NCI-H446 treated with DMSO at 0.1 percent for 48 hours (cell line): ENCODE results near the gene RAD51.
"Not testable (repeated sequence)": the region's sequence is repeated elsewhere in the genome, so short reads cannot be mapped to it uniquely, and the experiment has no call there.

Source experiments
- DNase-seq: peaks from one replicate; lab custom pipeline; 2025; lab: John Stamatoyannopoulos, UW

The RAD51 gene

GRCh38 chr15:40694688-40695468 lies at the start of gene RAD51:
Gene RAD51 (plus strand): TSS chr15:40695174. CDS start chr15:40698759, 3,585 bp downstream.
- peak; percentile 68 for DNase-seq

GRCh38 chr15:40647523-40647922 lies 47.5 kb upstream of the RAD51 start:
- DNase-seq = no peak

GRCh38 chr15:40650479-40650878 lies 44.5 kb upstream of the RAD51 start:
- DNase-seq = no peak

- DNase-seq = no peak
These were observed 34.3 kb upstream of the RAD51 start for GRCh38 chr15:40660686-40661085.

GRCh38 chr15:40664909-40665308 lies 30.1 kb upstream of the RAD51 start:
- no peak for DNase-seq

- not testable (repeated sequence) for DNase-seq
These were observed 18.7 kb upstream of the RAD51 start for GRCh38 chr15:40676290-40676689.

GRCh38 chr15:40676906-40677305 lies 18.1 kb upstream of the RAD51 start:
- not testable (repeated sequence) for DNase-seq

GRCh38 chr15:40680151-40680550 lies 14.8 kb upstream of the RAD51 start:
- DNase-seq = no peak

GRCh38 chr15:40680959-40681358 lies 14.0 kb upstream of the RAD51 start:
- DNase-seq = not testable (repeated sequence)

GRCh38 chr15:40684381-40684780 lies 10.6 kb upstream of the RAD51 start:
- DNase-seq = no peak

- DNase-seq = no peak
These were observed 9.6 kb upstream of the RAD51 start for GRCh38 chr15:40685376-40685775.

GRCh38 chr15:40688932-40689799 lies 5.8 kb upstream of the RAD51 start:
- DNase-seq = no peak

GRCh38 chr15:40691737-40692136 lies 3.2 kb upstream of the RAD51 start:
- DNase-seq = no peak

GRCh38 chr15:40693904-40694687 lies 878 bp upstream of the RAD51 start:
- DNase-seq = no peak

GRCh38 chr15:40695469-40695890 lies 506 bp downstream of the RAD51 start:
- no peak for DNase-seq

GRCh38 chr15:40696228-40696627 lies 1.3 kb downstream of the RAD51 start:
- no peak for DNase-seq

- DNase-seq = no peak
These were observed 2.9 kb downstream of the RAD51 start for GRCh38 chr15:40697916-40698315.

GRCh38 chr15:40702077-40702476 lies 7.1 kb downstream of the RAD51 start:
- no peak for DNase-seq

GRCh38 chr15:40706121-40706520 lies 11.1 kb downstream of the RAD51 start:
- DNase-seq = no peak

- DNase-seq = no peak
These were observed 19.2 kb downstream of the RAD51 start for GRCh38 chr15:40714144-40714543.

- DNase-seq = no peak
These were observed 21.2 kb downstream of the RAD51 start for GRCh38 chr15:40716165-40716564.

- DNase-seq = no peak
These were observed 26.7 kb downstream of the RAD51 start for GRCh38 chr15:40721701-40722100.
